CD14-positive monocyte (primary cell): ENCODE measurements around the gene STOX2. TPM values are rescaled to one million over a fixed set of nuclear protein-coding genes. Genes with fewer than 3 reads are reported as not detected.

Experiments
- DNase-seq, 3 donors: peaks; one replicate each; pipeline ENCODE4 v3.0.0-alpha.2; 2011 to 2022
- H2AFZ ChIP-seq: 2 replicates; pipeline ENCODE4 v1.6.0; 2012; ENCODE audit warnings: mild to moderate bottlenecking, low read depth, low read length, inconsistent platforms; ENCODE audit not compliant: insufficient read depth, poor library complexity, severe bottlenecking
- H3K27ac ChIP-seq, 2 donors: 1 replicate in 1 of 2; 2 replicates in 1 of 2; pipeline ENCODE4 v1.5.1; 2012 to 2013; ENCODE audit warnings: low read length in 2 of 2, control low read depth in 1 of 2, inconsistent platforms in 1 of 2, low read depth in 1 of 2, mild to moderate bottlenecking in 1 of 2
- H3K27me3 ChIP-seq, 2 donors: one replicate each; pipeline versions ENCODE4 v1.6.0 to v1.6.1; 2011 to 2013; ENCODE audit warnings: low read length in 2 of 2; ENCODE audit not compliant: control insufficient read depth in 2 of 2, insufficient read depth in 2 of 2
- H3K36me3 ChIP-seq, 2 donors: replicated peaks in 1 of 2; 1 replicate in 1 of 2; 2 replicates in 1 of 2; pipeline versions ENCODE4 v1.5.1 to v1.6.1; 2012 to 2013; ENCODE audit warnings: low read length in 2 of 2, control low read depth in 1 of 2, inconsistent platforms in 1 of 2, mild to moderate bottlenecking in 1 of 2; ENCODE audit not compliant: insufficient read depth in 2 of 2, control insufficient read depth in 1 of 2
- H3K4me1 ChIP-seq, 2 donors: 1 replicate in 1 of 2; 2 replicates in 1 of 2; pipeline versions ENCODE4 v1.5.1 to v1.6.1; 2012 to 2013; ENCODE audit warnings: low read length in 2 of 2, control low read depth in 1 of 2, inconsistent platforms in 1 of 2, mild to moderate bottlenecking in 1 of 2, moderate library complexity in 1 of 2; ENCODE audit not compliant: insufficient read depth in 2 of 2, control insufficient read depth in 1 of 2
- H3K4me2 ChIP-seq: replicated peaks from 2 replicates; pipeline ENCODE3; 2012; ENCODE audit warnings: low read length, moderate library complexity, mild to moderate bottlenecking; ENCODE audit not compliant: poor library complexity, severe bottlenecking; ENCODE audit errors: extremely low read depth
- H3K4me3 ChIP-seq, 3 experiments: fragments of 200-600 bp in 1 of 3; sonication (generic) in 1 of 3; replicated peaks in 1 of 3; 1 replicate in 2 of 3; 2 replicates in 1 of 3; pipeline ENCODE4 v1.5.1; 2011 to 2013; ENCODE audit warnings: low read length in 3 of 3, mild to moderate bottlenecking in 3 of 3, control low read depth in 2 of 3, low read depth in 2 of 3, inconsistent platforms in 1 of 3, moderate library complexity in 1 of 3
- H3K79me2 ChIP-seq: 2 replicates; pipeline ENCODE4 v1.6.0; 2012; ENCODE audit warnings: mild to moderate bottlenecking, control low read depth, inconsistent platforms, low read length, moderate library complexity; ENCODE audit not compliant: insufficient read depth
- H3K9ac ChIP-seq: 2 replicates; pipeline ENCODE4 v1.6.0; 2017; ENCODE audit warnings: low read length, mild to moderate bottlenecking; ENCODE audit not compliant: insufficient read depth, poor library complexity, severe bottlenecking
- H3K9me3 ChIP-seq, 2 donors: replicated peaks in 1 of 2; 1 replicate in 1 of 2; 2 replicates in 1 of 2; pipeline versions ENCODE4 v1.5.1 to v1.6.1; 2012 to 2013; ENCODE audit warnings: low read length in 2 of 2, control low read depth in 1 of 2; ENCODE audit not compliant: control insufficient read depth in 1 of 2, insufficient read depth in 1 of 2
- H4K20me1 ChIP-seq: 2 replicates; pipeline ENCODE4 v1.6.0; 2012; ENCODE audit warnings: mild to moderate bottlenecking, low read length, control low read depth, moderate library complexity; ENCODE audit not compliant: insufficient read depth
- H3K27ac Mint-ChIP-seq, 7 donors: one replicate each; pipeline ENCODE4 v1.8.0; 2020; ENCODE audit warnings: mild to moderate bottlenecking in 7 of 7, mixed read lengths in 7 of 7, moderate library complexity in 6 of 7, inconsistent platforms in 2 of 7
- H3K27me3 Mint-ChIP-seq, 3 donors: one replicate each; pipeline ENCODE4 v1.8.0; 2021 to 2022; ENCODE audit warnings: low read depth in 3 of 3, mild to moderate bottlenecking in 3 of 3, mixed read lengths in 3 of 3, moderate library complexity in 3 of 3, inconsistent platforms in 1 of 3
- H3K36me3 Mint-ChIP-seq, 2 donors: one replicate each; pipeline ENCODE4 v1.8.0; 2020; ENCODE audit warnings: mixed read lengths in 2 of 2, inconsistent platforms in 1 of 2, mild to moderate bottlenecking in 1 of 2
- H3K4me1 Mint-ChIP-seq: one replicate; pipeline ENCODE4 v1.8.0; 2020; ENCODE audit warnings: mild to moderate bottlenecking, mixed read lengths
- H3K4me3 Mint-ChIP-seq, 2 donors: one replicate each; pipeline ENCODE4 v1.8.0; 2020; ENCODE audit warnings: mild to moderate bottlenecking in 2 of 2, mixed read lengths in 2 of 2, moderate library complexity in 1 of 2
- H3K9me3 Mint-ChIP-seq, 7 donors: one replicate each; pipeline ENCODE4 v1.8.0; 2020 to 2022; ENCODE audit warnings: mixed read lengths in 7 of 7, mild to moderate bottlenecking in 6 of 7, moderate library complexity in 6 of 7, inconsistent platforms in 2 of 7
- CTCF ChIP-seq: fragments of 200-600 bp; IDR thresholded peaks from one replicate; pipeline ENCODE4 v1.8.0; 2022; ENCODE audit warnings: antibody characterized with exemption, mild to moderate bottlenecking
- WGBS: methylation state at CpG from one replicate; pipeline ENCODE4 v1.1.5; 2013; ENCODE audit warnings: missing lambda C conversion rate; ENCODE audit not compliant: insufficient coverage; 5-methylcytosine and 5-hydroxymethylcytosine counted together
- intact Hi-C, 2 donors: fragments of 100-400 bp; cut with micrococcal nuclease; formaldehyde crosslinking; loops; one replicate each; pipeline versions ENCODE4 v1.15.0 to v1.15.1; 2023
- polyA plus RNA-seq, 3 donors: library from polyadenylated mRNA; depleted of rRNA in 1 of 3; unstranded in 2 of 3; stranded (reverse) in 1 of 3; fragments of 300-500 nt in 2 of 3; fragments of >200 nt in 1 of 3; fragmentation: Illumina TruSeq in 2 of 3; gene quantifications; 1 replicate in 2 of 3; 2 replicates in 1 of 3; pipeline ENCODE4 v1.2.3, GENCODE V29; 2012 to 2021

STOX2 gene
- polyA plus RNA-seq, 3 donors, result 0.01 TPM; not detected in 2

- peaks cover 2% of the 10 kb centered on the region for H3K4me1 Mint-ChIP-seq
- Histone ChIP-seq H4K20me1 (no peaks in the 10 kb centered on the region), H3K27me3 (no peaks in the 10 kb centered on the region), H3K4me2 (no peak overlapping the region), H3K79me2 (no peaks in the 10 kb centered on the region), H3K9me3 (no peaks in the 10 kb centered on the region), H3K4me3 (no peak overlapping the region), H2AFZ (no peak overlapping the region), H3K4me1 (no peaks in the 10 kb centered on the region), H3K27ac (no peak overlapping the region), H3K9ac (no peak overlapping the region), H3K36me3 (no peaks in the 10 kb centered on the region)
- H3K27me3 Mint-ChIP-seq, result no peaks in the 10 kb centered on the region
- H3K9me3 Mint-ChIP-seq, result peaks cover 0 to 3% (median 0%) of the 10 kb centered on the region in 7 donors
- TF ChIP-seq CTCF, result no peak
- intact Hi-C loops, result no loop called here
- DNase-seq, result no peak
- no peak overlapping the region for H3K27ac Mint-ChIP-seq
- H3K36me3 Mint-ChIP-seq, result no peaks in the 10 kb centered on the region
- H3K4me3 Mint-ChIP-seq, result no peak overlapping the region
- no CpG with 5 or more reads among the region's 1 CpG for WGBS
These were observed 114.0 kb downstream of the STOX2 start for GRCh38 chr4:184019076-184019475.

- Mint-ChIP-seq H3K36me3 (no peaks in the 10 kb centered on the region), H3K4me3 (no peak overlapping the region), H3K4me1 (peaks cover 2% of the 10 kb centered on the region), H3K9me3 (peaks cover 0 to 3% (median 0%) of the 10 kb centered on the region in 7 donors), H3K27me3 (no peaks in the 10 kb centered on the region), H3K27ac (peak overlapping the region in 1 of 7 donors; percentile 35)
- H3K4me3 ChIP-seq, result no peak overlapping the region
- no peaks in the 10 kb centered on the region for H4K20me1 ChIP-seq
- H3K27ac ChIP-seq, result no peak overlapping the region
- no peaks in the 10 kb centered on the region for H3K27me3 ChIP-seq
- H3K4me1 ChIP-seq, result no peaks in the 10 kb centered on the region
- H3K79me2 ChIP-seq, result no peaks in the 10 kb centered on the region
- 99% methylated on average over 9 of the region's 26 CpGs for WGBS
- no peak for DNase-seq
- no peak for TF ChIP-seq CTCF
- H3K9ac ChIP-seq, result no peak overlapping the region
- no peak overlapping the region for H3K4me2 ChIP-seq
- no peak overlapping the region for H2AFZ ChIP-seq
- H3K9me3 ChIP-seq, result no peaks in the 10 kb centered on the region
- no peaks in the 10 kb centered on the region for H3K36me3 ChIP-seq
- intact Hi-C loops, result no loop called here
These were observed 114.8 kb downstream of the STOX2 start for GRCh38 chr4:184019667-184020623.
